ENCODE results near the gene IGF2BP2. TPM values are rescaled to one million over a fixed set of nuclear protein-coding genes. Genes with fewer than 3 reads are reported as not detected.
"Not testable (repeated sequence)": the region's sequence is repeated elsewhere in the genome, so short reads cannot be mapped to it uniquely, and the experiment has no call there.

IGF2BP2 gene
- total RNA-seq, 1 donor from 2014 or later, result 17.9 TPM

- Histone ChIP-seq H3K36me3 (no peaks in the 10 kb centered on the region), H3K9me3 (replicated peaks) (peaks cover 21% of the 10 kb centered on the region), H3K4me3 (no peak overlapping the region), H3K4me1 (no peaks in the 10 kb centered on the region), H3K27ac (replicated peaks) (no peak overlapping the region), H3K27me3 (ENCODE audit: low read depth) (no peaks in the 10 kb centered on the region)
- intact Hi-C loops (cut with micrococcal nuclease), result no loop called here
- TF ChIP-seq CTCF (IDR thresholded peaks at IDR 0.05; ENCODE audit: borderline replicate concordance), result no peak
- no peak for DNase-seq
Measured at GRCh38 chr3:185857208-185857607, 32.4 kb upstream of the IGF2BP2 start.

GRCh38 chr3:185856652-185857051 is 31.8 kb upstream of the IGF2BP2 start:
- DNase-seq, result no peak
- H3K4me1 ChIP-seq, result no peaks in the 10 kb centered on the region
- no peak overlapping the region for H3K4me3 ChIP-seq
- no peak for TF ChIP-seq CTCF (IDR thresholded peaks at IDR 0.05; ENCODE audit: borderline replicate concordance)
- intact Hi-C loops (cut with micrococcal nuclease), result no loop called here
- peaks cover 21% of the 10 kb centered on the region for H3K9me3 ChIP-seq (replicated peaks)
- H3K36me3 ChIP-seq, result no peaks in the 10 kb centered on the region
- H3K27me3 ChIP-seq (ENCODE audit: low read depth), result no peaks in the 10 kb centered on the region
- no peak overlapping the region for H3K27ac ChIP-seq (replicated peaks)

GRCh38 chr3:185853771-185854170 is 28.9 kb upstream of the IGF2BP2 start:
- H3K27me3 ChIP-seq (ENCODE audit: low read depth); DNase-seq; H3K27ac ChIP-seq (replicated peaks); H3K4me1 ChIP-seq; H3K4me3 ChIP-seq; intact Hi-C loops (cut with micrococcal nuclease); H3K36me3 ChIP-seq: not testable (repeated sequence)
- H3K9me3 ChIP-seq (replicated peaks), result peaks cover 21% of the 10 kb centered on the region

GRCh38 chr3:185852635-185853034 is 27.8 kb upstream of the IGF2BP2 start:
- TF ChIP-seq CTCF (IDR thresholded peaks at IDR 0.05; ENCODE audit: borderline replicate concordance), result no peak
- Histone ChIP-seq H3K27ac (replicated peaks) (no peak overlapping the region), H3K4me3 (no peak overlapping the region), H3K27me3 (ENCODE audit: low read depth) (peaks cover 16% of the 10 kb centered on the region), H3K4me1 (no peaks in the 10 kb centered on the region), H3K36me3 (no peaks in the 10 kb centered on the region), H3K9me3 (replicated peaks) (peaks cover 21% of the 10 kb centered on the region)
- intact Hi-C loops (cut with micrococcal nuclease), result no loop called here
- DNase-seq, result no peak

GRCh38 chr3:185851959-185852358 is 27.1 kb upstream of the IGF2BP2 start:
- DNase-seq, result no peak
- Histone ChIP-seq H3K27ac (replicated peaks) (no peak overlapping the region), H3K27me3 (ENCODE audit: low read depth) (peaks cover 17% of the 10 kb centered on the region), H3K9me3 (replicated peaks) (peaks cover 14% of the 10 kb centered on the region), H3K36me3 (no peaks in the 10 kb centered on the region), H3K4me3 (no peak overlapping the region), H3K4me1 (no peaks in the 10 kb centered on the region)
- intact Hi-C loops (cut with micrococcal nuclease), result no loop called here
- TF ChIP-seq CTCF (IDR thresholded peaks at IDR 0.05; ENCODE audit: borderline replicate concordance), result no peak

- intact Hi-C loops (cut with micrococcal nuclease), result no loop called here
- DNase-seq, result no peak
- no peak overlapping the region for H3K27ac ChIP-seq (replicated peaks)
- H3K27me3 ChIP-seq (ENCODE audit: low read depth), result peaks cover 17% of the 10 kb centered on the region
- H3K9me3 ChIP-seq (replicated peaks), result peaks cover 5% of the 10 kb centered on the region
- H3K4me1 ChIP-seq, result no peaks in the 10 kb centered on the region
- no peak overlapping the region for H3K4me3 ChIP-seq
- TF ChIP-seq CTCF (IDR thresholded peaks at IDR 0.05; ENCODE audit: borderline replicate concordance), result no peak
- no peaks in the 10 kb centered on the region for H3K36me3 ChIP-seq
Measured at GRCh38 chr3:185851046-185851445, 26.2 kb upstream of the IGF2BP2 start.
